ENCODE measurements around the gene RAPGEF6.

DNA sequence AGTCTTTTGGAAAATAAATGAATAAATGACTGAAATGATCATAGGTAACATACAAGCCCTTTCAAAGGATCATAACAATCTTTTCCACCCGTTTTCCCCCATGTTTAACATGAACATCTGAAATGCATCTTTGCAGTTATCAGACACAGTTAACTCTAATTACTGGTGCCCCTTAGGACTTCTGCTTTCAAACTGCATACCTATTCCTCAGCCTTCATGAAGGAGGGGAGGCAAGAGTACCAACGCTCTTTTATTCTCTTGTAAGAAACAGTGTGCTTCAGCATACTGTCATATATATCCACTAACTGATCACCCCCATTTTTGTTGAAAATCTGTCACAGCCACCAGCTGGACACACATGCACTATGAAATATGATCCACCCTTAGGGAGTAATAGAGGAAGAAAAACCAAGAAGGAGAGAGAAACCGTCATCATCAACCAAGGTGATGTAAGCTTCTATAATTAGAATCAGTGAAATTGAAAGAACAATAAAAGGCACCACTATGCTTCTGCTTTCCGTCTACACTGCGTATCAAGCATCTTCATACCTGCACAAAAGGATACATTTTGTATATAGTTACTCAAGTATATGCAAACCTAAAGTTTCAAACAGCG lies 98.7 kb downstream of the RAPGEF6 start:
- no peak for TF ChIP-seq POLR2A (IDR thresholded peaks at IDR 0.05)
- TF ChIP-seq, protein P1, sequence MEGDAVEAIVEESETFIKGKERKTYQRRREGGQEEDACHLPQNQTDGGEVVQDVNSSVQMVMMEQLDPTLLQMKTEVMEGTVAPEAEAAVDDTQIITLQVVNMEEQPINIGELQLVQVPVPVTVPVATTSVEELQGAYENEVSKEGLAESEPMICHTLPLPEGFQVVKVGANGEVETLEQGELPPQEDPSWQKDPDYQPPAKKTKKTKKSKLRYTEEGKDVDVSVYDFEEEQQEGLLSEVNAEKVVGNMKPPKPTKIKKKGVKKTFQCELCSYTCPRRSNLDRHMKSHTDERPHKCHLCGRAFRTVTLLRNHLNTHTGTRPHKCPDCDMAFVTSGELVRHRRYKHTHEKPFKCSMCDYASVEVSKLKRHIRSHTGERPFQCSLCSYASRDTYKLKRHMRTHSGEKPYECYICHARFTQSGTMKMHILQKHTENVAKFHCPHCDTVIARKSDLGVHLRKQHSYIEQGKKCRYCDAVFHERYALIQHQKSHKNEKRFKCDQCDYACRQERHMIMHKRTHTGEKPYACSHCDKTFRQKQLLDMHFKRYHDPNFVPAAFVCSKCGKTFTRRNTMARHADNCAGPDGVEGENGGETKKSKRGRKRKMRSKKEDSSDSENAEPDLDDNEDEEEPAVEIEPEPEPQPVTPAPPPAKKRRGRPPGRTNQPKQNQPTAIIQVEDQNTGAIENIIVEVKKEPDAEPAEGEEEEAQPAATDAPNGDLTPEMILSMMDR (IDR thresholded peaks at IDR 0.05): no peak
- TF ChIP-seq POLR2AphosphoS5 (IDR thresholded peaks at IDR 0.05): no peak
